ENCODE results near the gene GLP1R. TPM values are rescaled to one million over a fixed set of nuclear protein-coding genes. Genes with fewer than 3 reads are reported as not detected.

The GLP1R gene
- total and polyA plus RNA-seq, 2 of the 13 experiments (the other 11 are each of a cell fraction or from before 2014, with no cell fraction given), result not detected

DNA sequence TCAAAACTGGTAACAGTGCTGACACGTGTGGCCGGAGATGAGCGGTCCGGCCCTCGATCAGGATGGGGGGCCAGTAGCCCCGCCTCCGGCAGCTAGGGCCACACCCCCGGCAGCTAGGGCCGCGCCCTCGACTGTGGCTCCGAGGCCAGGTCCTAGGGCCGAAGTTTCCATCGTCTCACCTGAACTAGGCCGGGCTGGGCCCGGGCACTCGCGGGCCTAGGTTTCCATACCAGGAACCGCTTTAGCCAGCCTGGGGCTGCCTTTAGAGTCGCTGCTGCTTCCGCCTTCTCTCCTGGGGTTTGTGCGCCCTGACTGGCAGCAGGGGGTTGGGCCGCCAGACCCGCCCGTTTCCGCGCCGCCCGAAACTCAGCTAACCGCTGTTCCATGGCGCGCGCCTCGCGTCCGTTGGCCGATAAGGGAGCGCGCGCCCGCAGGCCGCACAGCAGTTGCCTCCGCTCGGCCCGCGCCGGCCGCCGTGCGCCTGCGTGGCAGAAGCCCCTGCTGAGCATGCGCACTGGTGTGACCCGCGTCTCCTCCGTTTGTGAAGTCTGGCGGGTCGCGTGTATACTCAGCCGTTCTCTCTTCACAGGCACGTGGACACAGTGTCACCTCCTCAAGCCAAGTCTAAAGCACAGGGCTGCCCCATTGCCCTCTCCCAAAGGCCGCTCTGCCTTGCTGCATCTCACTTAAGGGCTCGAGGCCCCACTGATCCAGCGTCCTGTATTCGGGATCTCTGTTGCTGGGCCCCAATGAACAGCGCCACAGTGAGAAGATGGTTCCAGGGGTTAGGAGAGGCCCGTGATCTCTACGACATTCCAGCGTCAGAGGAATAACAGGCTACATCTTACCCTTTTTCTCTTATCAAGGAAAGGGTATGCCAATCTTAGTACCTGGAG is 66.4 kb downstream of the GLP1R start, which contains the start of gene SAYSD1 (continued):
- TF ChIP-seq, protein P1, sequence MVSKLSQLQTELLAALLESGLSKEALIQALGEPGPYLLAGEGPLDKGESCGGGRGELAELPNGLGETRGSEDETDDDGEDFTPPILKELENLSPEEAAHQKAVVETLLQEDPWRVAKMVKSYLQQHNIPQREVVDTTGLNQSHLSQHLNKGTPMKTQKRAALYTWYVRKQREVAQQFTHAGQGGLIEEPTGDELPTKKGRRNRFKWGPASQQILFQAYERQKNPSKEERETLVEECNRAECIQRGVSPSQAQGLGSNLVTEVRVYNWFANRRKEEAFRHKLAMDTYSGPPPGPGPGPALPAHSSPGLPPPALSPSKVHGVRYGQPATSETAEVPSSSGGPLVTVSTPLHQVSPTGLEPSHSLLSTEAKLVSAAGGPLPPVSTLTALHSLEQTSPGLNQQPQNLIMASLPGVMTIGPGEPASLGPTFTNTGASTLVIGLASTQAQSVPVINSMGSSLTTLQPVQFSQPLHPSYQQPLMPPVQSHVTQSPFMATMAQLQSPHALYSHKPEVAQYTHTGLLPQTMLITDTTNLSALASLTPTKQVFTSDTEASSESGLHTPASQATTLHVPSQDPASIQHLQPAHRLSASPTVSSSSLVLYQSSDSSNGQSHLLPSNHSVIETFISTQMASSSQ (IDR thresholded peaks at IDR 0.05; ENCODE audit: low read depth), result no peak
- TF ChIP-seq, protein P1 (CRISPR knock-in tag; IDR thresholded peaks at IDR 0.05; ENCODE audit: borderline replicate concordance), result peak; percentile 81
- TF ChIP-seq ZFP82 (CRISPR knock-in tag; IDR thresholded peaks at IDR 0.05; ENCODE audit: borderline replicate concordance), result peak; percentile 95
- TF ChIP-seq GTF3A (CRISPR knock-in tag; conservative IDR thresholded peaks at IDR 0.05), result 0 out of 2 replicates have a peak, but pooled peaks have one; percentile 47
- TF ChIP-seq NR2F1 (CRISPR knock-in tag; IDR thresholded peaks at IDR 0.05), result no peak
- TF ChIP-seq ATRX (CRISPR knock-in tag; IDR thresholded peaks at IDR 0.05; ENCODE audit: borderline replicate concordance), result no peak
- TF ChIP-seq GFI1 (CRISPR knock-in tag; IDR thresholded peaks at IDR 0.05; ENCODE audit: borderline replicate concordance), result peak; percentile 76; the same call in 1 of the 2 replicates
- no peak for TF ChIP-seq ZNF207 (IDR thresholded peaks at IDR 0.05; ENCODE audit: borderline replicate concordance)
- peak; percentile 95 for TF ChIP-seq NFE2L1 (CRISPR knock-in tag; IDR thresholded peaks at IDR 0.05; ENCODE audit: borderline replicate concordance)
- peak; percentile 87; the same call in 1 of the 2 replicates for TF ChIP-seq ZIK1 (CRISPR knock-in tag; IDR thresholded peaks at IDR 0.05; ENCODE audit: borderline replicate concordance, low read depth)
- TF ChIP-seq SKI (IDR thresholded peaks at IDR 0.05; ENCODE audit: partially characterized antibody), result peak; percentile 53
- TF ChIP-seq, protein P2, sequence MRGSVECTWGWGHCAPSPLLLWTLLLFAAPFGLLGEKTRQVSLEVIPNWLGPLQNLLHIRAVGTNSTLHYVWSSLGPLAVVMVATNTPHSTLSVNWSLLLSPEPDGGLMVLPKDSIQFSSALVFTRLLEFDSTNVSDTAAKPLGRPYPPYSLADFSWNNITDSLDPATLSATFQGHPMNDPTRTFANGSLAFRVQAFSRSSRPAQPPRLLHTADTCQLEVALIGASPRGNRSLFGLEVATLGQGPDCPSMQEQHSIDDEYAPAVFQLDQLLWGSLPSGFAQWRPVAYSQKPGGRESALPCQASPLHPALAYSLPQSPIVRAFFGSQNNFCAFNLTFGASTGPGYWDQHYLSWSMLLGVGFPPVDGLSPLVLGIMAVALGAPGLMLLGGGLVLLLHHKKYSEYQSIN (CRISPR knock-in tag; IDR thresholded peaks at IDR 0.05; ENCODE audit: borderline replicate concordance), result no peak
- TF ChIP-seq ZFP91 (CRISPR knock-in tag; IDR thresholded peaks at IDR 0.05; ENCODE audit: borderline replicate concordance), result peak; percentile 95
- peak; percentile 34; the same call in 1 of the 2 replicates for TF ChIP-seq JUND (CRISPR knock-in tag; IDR thresholded peaks at IDR 0.05)
- peak; percentile 76 for TF ChIP-seq JUN (CRISPR knock-in tag; IDR thresholded peaks at IDR 0.05)
- TF ChIP-seq ZHX1 (CRISPR knock-in tag; IDR thresholded peaks at IDR 0.05; ENCODE audit: low read depth), result peak; percentile 89
